ENCODE results near the gene FRYL.

The FRYL gene

GRCh38 chr4:48795108-48795507 lies 15.0 kb upstream of the FRYL start:
- TF ChIP-seq CTCF (IDR thresholded peaks at IDR 0.05; ENCODE audit: insufficient read depth, low read length) (no peak), SPI1 (IDR thresholded peaks at IDR 0.05; ENCODE audit: borderline replicate concordance, low read depth) (no peak), GABPA (IDR thresholded peaks at IDR 0.05; ENCODE audit: low read depth) (no peak), POLR2AphosphoS5 (IDR thresholded peaks at IDR 0.05; ENCODE audit: low read depth) (no peak), REST (IDR thresholded peaks at IDR 0.05; ENCODE audit: insufficient replicate concordance, low read depth) (no peak)
- no peaks in the 10 kb centered on the region for H3K27me3 ChIP-seq (ENCODE audit: insufficient read depth, poor library complexity, severe bottlenecking)
- H3K4me3 ChIP-seq (replicated peaks; ENCODE audit: insufficient read depth, low read length) = no peak overlapping the region
- H3K27ac ChIP-seq (replicated peaks) = no peak overlapping the region
- no peak for DNase-seq (ENCODE audit: low read depth in 1 of 2, low spot score in 1 of 2)

GRCh38 chr4:48792348-48793006 lies 12.4 kb upstream of the FRYL start:
- DNase-seq (ENCODE audit: low read depth in 1 of 2, low spot score in 1 of 2) = no peak
- TF ChIP-seq POLR2AphosphoS5 (IDR thresholded peaks at IDR 0.05; ENCODE audit: low read depth) (no peak), GABPA (IDR thresholded peaks at IDR 0.05; ENCODE audit: low read depth) (no peak), CTCF (IDR thresholded peaks at IDR 0.05; ENCODE audit: insufficient read depth, low read length) (no peak), SPI1 (IDR thresholded peaks at IDR 0.05; ENCODE audit: borderline replicate concordance, low read depth) (no peak), REST (IDR thresholded peaks at IDR 0.05; ENCODE audit: insufficient replicate concordance, low read depth) (no peak)
- Histone ChIP-seq H3K27me3 (ENCODE audit: insufficient read depth, poor library complexity, severe bottlenecking) (no peaks in the 10 kb centered on the region), H3K4me3 (replicated peaks; ENCODE audit: insufficient read depth, low read length) (no peak overlapping the region), H3K27ac (replicated peaks) (no peak overlapping the region)

GRCh38 chr4:48791313-48791712 lies 11.2 kb upstream of the FRYL start:
- Histone ChIP-seq H3K27ac (replicated peaks) (no peak overlapping the region), H3K27me3 (ENCODE audit: insufficient read depth, poor library complexity, severe bottlenecking) (no peaks in the 10 kb centered on the region), H3K4me3 (replicated peaks; ENCODE audit: insufficient read depth, low read length) (no peak overlapping the region)
- no peak for DNase-seq (ENCODE audit: low read depth in 1 of 2, low spot score in 1 of 2)
- TF ChIP-seq GABPA (IDR thresholded peaks at IDR 0.05; ENCODE audit: low read depth) (no peak), SPI1 (IDR thresholded peaks at IDR 0.05; ENCODE audit: borderline replicate concordance, low read depth) (no peak), POLR2AphosphoS5 (IDR thresholded peaks at IDR 0.05; ENCODE audit: low read depth) (no peak), REST (IDR thresholded peaks at IDR 0.05; ENCODE audit: insufficient replicate concordance, low read depth) (no peak), CTCF (IDR thresholded peaks at IDR 0.05; ENCODE audit: insufficient read depth, low read length) (no peak)
